SK-N-SH treated with all-trans-retinoic acid at 6 μM for 48 hours (cell line): ENCODE results near the gene HS3ST2.

ENCODE experiments used
- ATAC-seq: fragments of 200-7000 bp; cut with Tn5 transposase; 3 replicates; pipeline ENCODE4 v1.9.1; 2020; ENCODE audit warnings: mild to moderate bottlenecking, moderate library complexity
- ARNTL ChIP-seq: fragments of 450-650 bp; formaldehyde crosslinking; IDR thresholded peaks from 2 replicates; pipeline ENCODE4 v1.5.0; 2020; ENCODE audit warnings: low read depth, mild to moderate bottlenecking, moderate library complexity, borderline replicate concordance
- BACH2 ChIP-seq: fragments of 250-450 bp; sonication (Bioruptor Pico); IDR thresholded peaks from 2 replicates; pipeline ENCODE4 v1.9.0; 2021; ENCODE audit warnings: mild to moderate bottlenecking, borderline replicate concordance
- CSDC2 ChIP-seq: fragments of 250-450 bp; sonication (Bioruptor Pico); IDR thresholded peaks from 2 replicates; pipeline ENCODE4 v1.5.0; 2020; ENCODE audit warnings: mild to moderate bottlenecking, moderate library complexity
- ESRRG ChIP-seq: fragments of 250-450 bp; sonication (Bioruptor Pico); IDR thresholded peaks from 2 replicates; pipeline ENCODE4 v1.6.1; 2021; ENCODE audit warnings: mild to moderate bottlenecking
- GLIS3 ChIP-seq: fragments of 250-450 bp; sonication (Bioruptor Pico); IDR thresholded peaks from 2 replicates; pipeline ENCODE4 v1.5.0; 2020; ENCODE audit warnings: mild to moderate bottlenecking, moderate library complexity
- ISL1 ChIP-seq: fragments of 250-450 bp; sonication (Bioruptor Pico); IDR thresholded peaks from 2 replicates; pipeline ENCODE4 v2.1.2; 2022; ENCODE audit warnings: mild to moderate bottlenecking, moderate library complexity
- PPARA ChIP-seq: fragments of 250-450 bp; sonication (Bioruptor Pico); IDR thresholded peaks from 2 replicates; pipeline ENCODE4 v1.5.0; 2020; ENCODE audit warnings: mild to moderate bottlenecking, borderline replicate concordance
- RARB ChIP-seq: fragments of 250-450 bp; sonication (Bioruptor Pico); IDR thresholded peaks from 2 replicates; pipeline ENCODE4 v1.8.0; 2021; ENCODE audit warnings: mild to moderate bottlenecking, moderate library complexity
- SNAI2 ChIP-seq: fragments of 250-450 bp; sonication (Bioruptor Pico); IDR thresholded peaks from 2 replicates; pipeline ENCODE4 v1.5.0; 2020; ENCODE audit warnings: mild to moderate bottlenecking, moderate library complexity
- TCF4 ChIP-seq: fragments of 250-450 bp; sonication (Bioruptor Pico); IDR thresholded peaks from 2 replicates; pipeline ENCODE4 v1.8.0; 2021; ENCODE audit warnings: mild to moderate bottlenecking, moderate library complexity, borderline replicate concordance
- ZC3H10 ChIP-seq: fragments of 250-450 bp; sonication (Bioruptor Pico); IDR thresholded peaks from 2 replicates; pipeline ENCODE4 v1.5.1; 2021; ENCODE audit warnings: mild to moderate bottlenecking, moderate library complexity
- ZFP3 ChIP-seq: fragments of 250-450 bp; sonication (Bioruptor Pico); IDR thresholded peaks from 2 replicates; pipeline ENCODE4 v1.5.0; 2020; ENCODE audit warnings: mild to moderate bottlenecking, moderate library complexity
- ZFP30 ChIP-seq: fragments of 450-650 bp; formaldehyde crosslinking; IDR thresholded peaks from 2 replicates; pipeline ENCODE4 v1.5.0; 2022; ENCODE audit warnings: mild to moderate bottlenecking, moderate library complexity
- ZNF565 ChIP-seq: fragments of 450-650 bp; formaldehyde crosslinking; conservative IDR thresholded peaks from 2 replicates; pipeline ENCODE4 v1.5.0; 2020; ENCODE audit warnings: low read depth, mild to moderate bottlenecking, moderate library complexity
- ZNF70 ChIP-seq: fragments of 450-650 bp; formaldehyde crosslinking; IDR thresholded peaks from 2 replicates; pipeline ENCODE4 v1.5.0; 2020; ENCODE audit warnings: mild to moderate bottlenecking, moderate library complexity
- ZNF8 ChIP-seq: fragments of 450-650 bp; formaldehyde crosslinking; IDR thresholded peaks from 2 replicates; pipeline ENCODE4 v1.5.0; 2020; ENCODE audit warnings: mild to moderate bottlenecking, moderate library complexity
- TF ChIP-seq, protein P1 (sequence below): fragments of 250-450 bp; sonication (Bioruptor Pico); IDR thresholded peaks from 2 replicates; pipeline ENCODE4 v1.5.1; 2021; ENCODE audit warnings: mild to moderate bottlenecking, moderate library complexity
- TF ChIP-seq, protein P2 (sequence below): fragments of 250-450 bp; sonication (Bioruptor Pico); IDR thresholded peaks from 2 replicates; pipeline ENCODE4 v1.5.0; 2020; ENCODE audit warnings: mild to moderate bottlenecking, moderate library complexity
- TF ChIP-seq, protein P3 (sequence below): fragments of 250-450 bp; sonication (Bioruptor Pico); IDR thresholded peaks from 2 replicates; pipeline ENCODE4 v1.8.0; 2020; ENCODE audit warnings: mild to moderate bottlenecking, moderate library complexity, borderline replicate concordance
- TF ChIP-seq, protein P4 (sequence below): fragments of 250-450 bp; sonication (Bioruptor Pico); IDR thresholded peaks from 2 replicates; pipeline ENCODE4 v1.8.0; 2021; ENCODE audit warnings: low read depth, mild to moderate bottlenecking, moderate library complexity, borderline replicate concordance

Gene HS3ST2

DNA sequence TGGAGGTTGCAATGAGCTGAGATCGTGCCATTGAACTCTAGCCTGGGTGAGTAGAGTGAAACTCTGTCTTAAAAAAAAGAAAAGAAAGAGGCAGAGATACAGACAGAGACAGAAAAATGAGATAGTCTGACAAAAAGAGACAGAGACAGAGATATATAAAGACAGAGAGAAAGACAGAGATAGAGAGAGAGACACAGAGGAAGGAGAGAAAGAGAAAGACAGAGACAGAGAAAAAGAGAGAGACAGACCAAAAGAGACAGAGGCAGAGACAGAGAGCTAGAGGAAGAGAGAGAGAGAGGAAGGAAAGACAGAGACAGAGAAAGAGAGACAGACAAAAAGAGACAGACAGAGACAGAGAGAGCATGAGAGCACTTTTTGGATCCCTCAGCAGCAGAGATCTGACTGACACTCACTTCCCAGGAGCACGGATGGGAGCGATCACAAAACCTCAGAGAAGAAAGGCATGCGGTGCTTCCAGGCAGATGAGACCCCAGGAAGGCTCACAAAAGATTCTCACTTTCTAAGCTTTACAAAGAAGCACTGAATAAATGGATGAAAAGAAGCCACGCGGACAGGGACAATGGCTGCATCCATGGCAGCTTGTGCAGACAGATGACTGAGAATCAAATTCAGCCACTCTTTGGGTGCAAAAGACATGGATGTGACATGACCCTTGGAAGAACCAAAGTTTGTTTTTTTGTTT is 38.6 kb upstream of the HS3ST2 start:
- no peak for ATAC-seq
- TF ChIP-seq PPARA (CRISPR knock-in tag), result no peak
- TF ChIP-seq RARB (CRISPR knock-in tag), result no peak
- TF ChIP-seq, protein P1, sequence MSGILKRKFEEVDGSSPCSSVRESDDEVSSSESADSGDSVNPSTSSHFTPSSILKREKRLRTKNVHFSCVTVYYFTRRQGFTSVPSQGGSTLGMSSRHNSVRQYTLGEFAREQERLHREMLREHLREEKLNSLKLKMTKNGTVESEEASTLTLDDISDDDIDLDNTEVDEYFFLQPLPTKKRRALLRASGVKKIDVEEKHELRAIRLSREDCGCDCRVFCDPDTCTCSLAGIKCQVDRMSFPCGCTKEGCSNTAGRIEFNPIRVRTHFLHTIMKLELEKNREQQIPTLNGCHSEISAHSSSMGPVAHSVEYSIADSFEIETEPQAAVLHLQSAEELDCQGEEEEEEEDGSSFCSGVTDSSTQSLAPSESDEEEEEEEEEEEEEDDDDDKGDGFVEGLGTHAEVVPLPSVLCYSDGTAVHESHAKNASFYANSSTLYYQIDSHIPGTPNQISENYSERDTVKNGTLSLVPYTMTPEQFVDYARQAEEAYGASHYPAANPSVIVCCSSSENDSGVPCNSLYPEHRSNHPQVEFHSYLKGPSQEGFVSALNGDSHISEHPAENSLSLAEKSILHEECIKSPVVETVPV (CRISPR knock-in tag), result no peak
- TF ChIP-seq ESRRG (CRISPR knock-in tag), result no peak
- no peak for TF ChIP-seq ZC3H10 (CRISPR knock-in tag)
- TF ChIP-seq GLIS3, result no peak
- no peak for TF ChIP-seq ZNF70 (CRISPR knock-in tag)
- TF ChIP-seq ZNF565, result no peak
- no peak for TF ChIP-seq ISL1 (CRISPR knock-in tag)
- no peak for TF ChIP-seq ZFP3
- TF ChIP-seq, protein P2, sequence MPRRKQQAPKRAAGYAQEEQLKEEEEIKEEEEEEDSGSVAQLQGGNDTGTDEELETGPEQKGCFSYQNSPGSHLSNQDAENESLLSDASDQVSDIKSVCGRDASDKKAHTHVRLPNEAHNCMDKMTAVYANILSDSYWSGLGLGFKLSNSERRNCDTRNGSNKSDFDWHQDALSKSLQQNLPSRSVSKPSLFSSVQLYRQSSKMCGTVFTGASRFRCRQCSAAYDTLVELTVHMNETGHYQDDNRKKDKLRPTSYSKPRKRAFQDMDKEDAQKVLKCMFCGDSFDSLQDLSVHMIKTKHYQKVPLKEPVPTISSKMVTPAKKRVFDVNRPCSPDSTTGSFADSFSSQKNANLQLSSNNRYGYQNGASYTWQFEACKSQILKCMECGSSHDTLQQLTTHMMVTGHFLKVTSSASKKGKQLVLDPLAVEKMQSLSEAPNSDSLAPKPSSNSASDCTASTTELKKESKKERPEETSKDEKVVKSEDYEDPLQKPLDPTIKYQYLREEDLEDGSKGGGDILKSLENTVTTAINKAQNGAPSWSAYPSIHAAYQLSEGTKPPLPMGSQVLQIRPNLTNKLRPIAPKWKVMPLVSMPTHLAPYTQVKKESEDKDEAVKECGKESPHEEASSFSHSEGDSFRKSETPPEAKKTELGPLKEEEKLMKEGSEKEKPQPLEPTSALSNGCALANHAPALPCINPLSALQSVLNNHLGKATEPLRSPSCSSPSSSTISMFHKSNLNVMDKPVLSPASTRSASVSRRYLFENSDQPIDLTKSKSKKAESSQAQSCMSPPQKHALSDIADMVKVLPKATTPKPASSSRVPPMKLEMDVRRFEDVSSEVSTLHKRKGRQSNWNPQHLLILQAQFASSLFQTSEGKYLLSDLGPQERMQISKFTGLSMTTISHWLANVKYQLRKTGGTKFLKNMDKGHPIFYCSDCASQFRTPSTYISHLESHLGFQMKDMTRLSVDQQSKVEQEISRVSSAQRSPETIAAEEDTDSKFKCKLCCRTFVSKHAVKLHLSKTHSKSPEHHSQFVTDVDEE (CRISPR knock-in tag), result no peak
- no peak for TF ChIP-seq ZFP30 (CRISPR knock-in tag)
- TF ChIP-seq, protein P3, sequence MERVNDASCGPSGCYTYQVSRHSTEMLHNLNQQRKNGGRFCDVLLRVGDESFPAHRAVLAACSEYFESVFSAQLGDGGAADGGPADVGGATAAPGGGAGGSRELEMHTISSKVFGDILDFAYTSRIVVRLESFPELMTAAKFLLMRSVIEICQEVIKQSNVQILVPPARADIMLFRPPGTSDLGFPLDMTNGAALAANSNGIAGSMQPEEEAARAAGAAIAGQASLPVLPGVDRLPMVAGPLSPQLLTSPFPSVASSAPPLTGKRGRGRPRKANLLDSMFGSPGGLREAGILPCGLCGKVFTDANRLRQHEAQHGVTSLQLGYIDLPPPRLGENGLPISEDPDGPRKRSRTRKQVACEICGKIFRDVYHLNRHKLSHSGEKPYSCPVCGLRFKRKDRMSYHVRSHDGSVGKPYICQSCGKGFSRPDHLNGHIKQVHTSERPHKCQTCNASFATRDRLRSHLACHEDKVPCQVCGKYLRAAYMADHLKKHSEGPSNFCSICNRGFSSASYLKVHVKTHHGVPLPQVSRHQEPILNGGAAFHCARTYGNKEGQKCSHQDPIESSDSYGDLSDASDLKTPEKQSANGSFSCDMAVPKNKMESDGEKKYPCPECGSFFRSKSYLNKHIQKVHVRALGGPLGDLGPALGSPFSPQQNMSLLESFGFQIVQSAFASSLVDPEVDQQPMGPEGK (CRISPR knock-in tag), result no peak
- TF ChIP-seq CSDC2 (CRISPR knock-in tag), result no peak
- TF ChIP-seq TCF4 (CRISPR knock-in tag), result no peak
- TF ChIP-seq BACH2, result no peak
- no peak for TF ChIP-seq ZNF8 (CRISPR knock-in tag)

DNA sequence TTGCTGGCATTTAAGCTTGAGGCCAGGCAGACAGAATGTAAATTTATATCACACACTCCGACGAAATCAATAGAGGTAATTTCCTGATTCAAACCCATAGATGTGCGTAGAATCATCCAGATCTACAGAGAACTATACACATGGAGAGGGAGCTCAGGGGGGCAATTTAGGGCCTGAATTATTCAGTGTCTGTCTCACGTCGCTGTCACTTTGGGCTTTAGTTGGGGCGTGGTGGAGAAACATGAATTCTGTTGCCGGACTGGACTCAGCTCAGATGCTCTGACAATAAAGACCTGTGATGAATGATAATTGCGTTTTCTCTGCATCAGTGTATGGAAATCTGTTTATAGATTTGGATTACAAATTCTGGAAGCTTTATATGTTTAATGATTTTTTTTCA is 32.5 kb upstream of the HS3ST2 start:
- no peak for TF ChIP-seq SNAI2 (CRISPR knock-in tag)
- no peak for TF ChIP-seq ARNTL (CRISPR knock-in tag)
- TF ChIP-seq, protein P2 (CRISPR knock-in tag), result no peak
- TF ChIP-seq PPARA (CRISPR knock-in tag), result no peak
- TF ChIP-seq BACH2, result no peak
- no peak for ATAC-seq

DNA sequence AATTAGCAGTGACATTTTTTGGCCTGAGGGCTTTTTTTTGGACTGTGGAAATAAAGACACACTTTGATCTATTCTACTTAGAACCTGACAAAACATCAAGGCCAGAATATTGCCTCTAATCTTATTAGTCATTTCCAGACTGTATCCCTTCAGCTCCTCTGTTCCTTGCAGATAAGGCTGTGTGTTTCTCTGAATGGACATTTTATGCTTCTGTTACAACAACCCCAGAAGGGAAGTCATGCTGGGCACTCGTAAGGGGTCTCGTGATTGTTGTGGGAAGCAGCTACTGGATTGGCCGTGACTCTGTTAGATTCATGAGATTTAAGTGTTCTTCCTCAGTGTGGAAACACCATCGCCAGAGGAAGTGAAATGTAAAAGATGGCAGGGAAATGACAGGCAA is 31.6 kb upstream of the HS3ST2 start:
- TF ChIP-seq ZFP30 (CRISPR knock-in tag) (no peak), ISL1 (CRISPR knock-in tag) (no peak), CSDC2 (CRISPR knock-in tag) (no peak), ZNF70 (CRISPR knock-in tag) (no peak), GLIS3 (no peak), SNAI2 (CRISPR knock-in tag) (no peak)
- TF ChIP-seq, protein P4, sequence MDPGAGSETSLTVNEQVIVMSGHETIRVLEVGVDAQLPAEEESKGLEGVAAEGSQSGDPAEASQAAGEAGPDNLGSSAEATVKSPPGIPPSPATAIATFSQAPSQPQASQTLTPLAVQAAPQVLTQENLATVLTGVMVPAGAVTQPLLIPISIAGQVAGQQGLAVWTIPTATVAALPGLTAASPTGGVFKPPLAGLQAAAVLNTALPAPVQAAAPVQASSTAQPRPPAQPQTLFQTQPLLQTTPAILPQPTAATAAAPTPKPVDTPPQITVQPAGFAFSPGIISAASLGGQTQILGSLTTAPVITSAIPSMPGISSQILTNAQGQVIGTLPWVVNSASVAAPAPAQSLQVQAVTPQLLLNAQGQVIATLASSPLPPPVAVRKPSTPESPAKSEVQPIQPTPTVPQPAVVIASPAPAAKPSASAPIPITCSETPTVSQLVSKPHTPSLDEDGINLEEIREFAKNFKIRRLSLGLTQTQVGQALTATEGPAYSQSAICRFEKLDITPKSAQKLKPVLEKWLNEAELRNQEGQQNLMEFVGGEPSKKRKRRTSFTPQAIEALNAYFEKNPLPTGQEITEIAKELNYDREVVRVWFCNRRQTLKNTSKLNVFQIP, result no peak
- TF ChIP-seq, protein P1 (CRISPR knock-in tag), result no peak
- no peak for ATAC-seq
